ENCODE data around the gene ETFA.

The ETFA gene

DNA sequence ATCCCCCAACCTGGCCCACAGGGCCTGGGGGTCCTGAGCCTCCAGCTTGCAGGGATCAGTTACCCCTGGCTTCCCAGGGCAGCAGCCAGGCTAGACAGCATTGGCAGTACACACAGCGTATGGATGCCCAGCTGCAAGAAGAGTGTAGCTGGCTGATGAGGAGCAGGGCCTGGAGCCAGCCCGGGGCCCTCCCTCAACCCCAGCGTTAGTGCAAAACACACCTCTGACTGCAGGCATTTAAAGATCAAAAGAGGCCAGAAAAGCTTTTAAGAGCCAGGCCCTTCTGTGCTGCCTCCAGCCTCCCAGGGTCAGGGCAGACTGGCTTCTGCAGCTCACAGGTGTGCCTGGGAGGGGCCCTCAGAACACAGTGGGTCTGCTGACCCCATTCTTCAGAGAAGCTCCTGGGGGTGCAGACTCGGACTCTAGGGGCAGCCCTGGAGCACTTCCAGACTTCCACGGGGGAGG, 110.6 kb downstream of the ETFA start (continued):
- TF ChIP-seq, protein P1, sequence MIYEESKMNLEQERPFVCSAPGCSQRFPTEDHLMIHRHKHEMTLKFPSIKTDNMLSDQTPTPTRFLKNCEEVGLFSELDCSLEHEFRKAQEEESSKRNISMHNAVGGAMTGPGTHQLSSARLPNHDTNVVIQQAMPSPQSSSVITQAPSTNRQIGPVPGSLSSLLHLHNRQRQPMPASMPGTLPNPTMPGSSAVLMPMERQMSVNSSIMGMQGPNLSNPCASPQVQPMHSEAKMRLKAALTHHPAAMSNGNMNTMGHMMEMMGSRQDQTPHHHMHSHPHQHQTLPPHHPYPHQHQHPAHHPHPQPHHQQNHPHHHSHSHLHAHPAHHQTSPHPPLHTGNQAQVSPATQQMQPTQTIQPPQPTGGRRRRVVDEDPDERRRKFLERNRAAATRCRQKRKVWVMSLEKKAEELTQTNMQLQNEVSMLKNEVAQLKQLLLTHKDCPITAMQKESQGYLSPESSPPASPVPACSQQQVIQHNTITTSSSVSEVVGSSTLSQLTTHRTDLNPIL (CRISPR knock-in tag; IDR thresholded peaks at IDR 0.05; ENCODE audit: low read depth), result no peak

DNA sequence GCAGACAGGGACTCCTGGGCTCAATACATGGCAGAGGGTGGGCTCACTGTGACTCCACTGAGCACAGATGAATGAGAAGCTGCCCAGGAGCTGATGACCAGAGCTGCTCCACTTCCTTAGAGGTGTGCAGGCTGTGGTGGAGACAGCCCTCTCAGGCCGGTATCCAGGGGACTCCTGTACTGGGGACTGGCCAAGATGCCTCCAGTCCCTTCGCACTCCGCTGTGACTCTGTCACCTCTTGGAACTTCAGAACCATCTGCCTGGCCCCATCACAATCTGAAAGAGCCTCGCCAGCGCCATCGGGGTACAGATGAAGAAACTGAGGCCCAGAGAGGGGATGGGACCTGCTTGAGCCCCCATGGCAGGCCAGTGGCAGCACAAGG, 111.2 kb downstream of the ETFA start:
- no peak for TF ChIP-seq CSDC2 (CRISPR knock-in tag; IDR thresholded peaks at IDR 0.05)
- no peak for TF ChIP-seq RARB (CRISPR knock-in tag; IDR thresholded peaks at IDR 0.05)
- TF ChIP-seq, protein P2, sequence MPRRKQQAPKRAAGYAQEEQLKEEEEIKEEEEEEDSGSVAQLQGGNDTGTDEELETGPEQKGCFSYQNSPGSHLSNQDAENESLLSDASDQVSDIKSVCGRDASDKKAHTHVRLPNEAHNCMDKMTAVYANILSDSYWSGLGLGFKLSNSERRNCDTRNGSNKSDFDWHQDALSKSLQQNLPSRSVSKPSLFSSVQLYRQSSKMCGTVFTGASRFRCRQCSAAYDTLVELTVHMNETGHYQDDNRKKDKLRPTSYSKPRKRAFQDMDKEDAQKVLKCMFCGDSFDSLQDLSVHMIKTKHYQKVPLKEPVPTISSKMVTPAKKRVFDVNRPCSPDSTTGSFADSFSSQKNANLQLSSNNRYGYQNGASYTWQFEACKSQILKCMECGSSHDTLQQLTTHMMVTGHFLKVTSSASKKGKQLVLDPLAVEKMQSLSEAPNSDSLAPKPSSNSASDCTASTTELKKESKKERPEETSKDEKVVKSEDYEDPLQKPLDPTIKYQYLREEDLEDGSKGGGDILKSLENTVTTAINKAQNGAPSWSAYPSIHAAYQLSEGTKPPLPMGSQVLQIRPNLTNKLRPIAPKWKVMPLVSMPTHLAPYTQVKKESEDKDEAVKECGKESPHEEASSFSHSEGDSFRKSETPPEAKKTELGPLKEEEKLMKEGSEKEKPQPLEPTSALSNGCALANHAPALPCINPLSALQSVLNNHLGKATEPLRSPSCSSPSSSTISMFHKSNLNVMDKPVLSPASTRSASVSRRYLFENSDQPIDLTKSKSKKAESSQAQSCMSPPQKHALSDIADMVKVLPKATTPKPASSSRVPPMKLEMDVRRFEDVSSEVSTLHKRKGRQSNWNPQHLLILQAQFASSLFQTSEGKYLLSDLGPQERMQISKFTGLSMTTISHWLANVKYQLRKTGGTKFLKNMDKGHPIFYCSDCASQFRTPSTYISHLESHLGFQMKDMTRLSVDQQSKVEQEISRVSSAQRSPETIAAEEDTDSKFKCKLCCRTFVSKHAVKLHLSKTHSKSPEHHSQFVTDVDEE (CRISPR knock-in tag; IDR thresholded peaks at IDR 0.05), result no peak
- TF ChIP-seq, protein P3, sequence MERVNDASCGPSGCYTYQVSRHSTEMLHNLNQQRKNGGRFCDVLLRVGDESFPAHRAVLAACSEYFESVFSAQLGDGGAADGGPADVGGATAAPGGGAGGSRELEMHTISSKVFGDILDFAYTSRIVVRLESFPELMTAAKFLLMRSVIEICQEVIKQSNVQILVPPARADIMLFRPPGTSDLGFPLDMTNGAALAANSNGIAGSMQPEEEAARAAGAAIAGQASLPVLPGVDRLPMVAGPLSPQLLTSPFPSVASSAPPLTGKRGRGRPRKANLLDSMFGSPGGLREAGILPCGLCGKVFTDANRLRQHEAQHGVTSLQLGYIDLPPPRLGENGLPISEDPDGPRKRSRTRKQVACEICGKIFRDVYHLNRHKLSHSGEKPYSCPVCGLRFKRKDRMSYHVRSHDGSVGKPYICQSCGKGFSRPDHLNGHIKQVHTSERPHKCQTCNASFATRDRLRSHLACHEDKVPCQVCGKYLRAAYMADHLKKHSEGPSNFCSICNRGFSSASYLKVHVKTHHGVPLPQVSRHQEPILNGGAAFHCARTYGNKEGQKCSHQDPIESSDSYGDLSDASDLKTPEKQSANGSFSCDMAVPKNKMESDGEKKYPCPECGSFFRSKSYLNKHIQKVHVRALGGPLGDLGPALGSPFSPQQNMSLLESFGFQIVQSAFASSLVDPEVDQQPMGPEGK (CRISPR knock-in tag; IDR thresholded peaks at IDR 0.05; ENCODE audit: borderline replicate concordance), result no peak
- no peak for TF ChIP-seq ZNF8 (CRISPR knock-in tag; IDR thresholded peaks at IDR 0.05)
- no peak for TF ChIP-seq BACH2 (CRISPR knock-in tag; IDR thresholded peaks at IDR 0.05; ENCODE audit: borderline replicate concordance)
- TF ChIP-seq, protein P4, sequence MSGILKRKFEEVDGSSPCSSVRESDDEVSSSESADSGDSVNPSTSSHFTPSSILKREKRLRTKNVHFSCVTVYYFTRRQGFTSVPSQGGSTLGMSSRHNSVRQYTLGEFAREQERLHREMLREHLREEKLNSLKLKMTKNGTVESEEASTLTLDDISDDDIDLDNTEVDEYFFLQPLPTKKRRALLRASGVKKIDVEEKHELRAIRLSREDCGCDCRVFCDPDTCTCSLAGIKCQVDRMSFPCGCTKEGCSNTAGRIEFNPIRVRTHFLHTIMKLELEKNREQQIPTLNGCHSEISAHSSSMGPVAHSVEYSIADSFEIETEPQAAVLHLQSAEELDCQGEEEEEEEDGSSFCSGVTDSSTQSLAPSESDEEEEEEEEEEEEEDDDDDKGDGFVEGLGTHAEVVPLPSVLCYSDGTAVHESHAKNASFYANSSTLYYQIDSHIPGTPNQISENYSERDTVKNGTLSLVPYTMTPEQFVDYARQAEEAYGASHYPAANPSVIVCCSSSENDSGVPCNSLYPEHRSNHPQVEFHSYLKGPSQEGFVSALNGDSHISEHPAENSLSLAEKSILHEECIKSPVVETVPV (CRISPR knock-in tag; IDR thresholded peaks at IDR 0.05), result no peak
- TF ChIP-seq ZNF565 (CRISPR knock-in tag; conservative IDR thresholded peaks at IDR 0.05; ENCODE audit: low read depth), result no peak
- no peak for TF ChIP-seq TCF4 (CRISPR knock-in tag; IDR thresholded peaks at IDR 0.05; ENCODE audit: borderline replicate concordance)
- TF ChIP-seq ZFP3 (CRISPR knock-in tag; IDR thresholded peaks at IDR 0.05), result no peak
- TF ChIP-seq ZNF70 (CRISPR knock-in tag; IDR thresholded peaks at IDR 0.05), result no peak
- ATAC-seq, result no peak

DNA sequence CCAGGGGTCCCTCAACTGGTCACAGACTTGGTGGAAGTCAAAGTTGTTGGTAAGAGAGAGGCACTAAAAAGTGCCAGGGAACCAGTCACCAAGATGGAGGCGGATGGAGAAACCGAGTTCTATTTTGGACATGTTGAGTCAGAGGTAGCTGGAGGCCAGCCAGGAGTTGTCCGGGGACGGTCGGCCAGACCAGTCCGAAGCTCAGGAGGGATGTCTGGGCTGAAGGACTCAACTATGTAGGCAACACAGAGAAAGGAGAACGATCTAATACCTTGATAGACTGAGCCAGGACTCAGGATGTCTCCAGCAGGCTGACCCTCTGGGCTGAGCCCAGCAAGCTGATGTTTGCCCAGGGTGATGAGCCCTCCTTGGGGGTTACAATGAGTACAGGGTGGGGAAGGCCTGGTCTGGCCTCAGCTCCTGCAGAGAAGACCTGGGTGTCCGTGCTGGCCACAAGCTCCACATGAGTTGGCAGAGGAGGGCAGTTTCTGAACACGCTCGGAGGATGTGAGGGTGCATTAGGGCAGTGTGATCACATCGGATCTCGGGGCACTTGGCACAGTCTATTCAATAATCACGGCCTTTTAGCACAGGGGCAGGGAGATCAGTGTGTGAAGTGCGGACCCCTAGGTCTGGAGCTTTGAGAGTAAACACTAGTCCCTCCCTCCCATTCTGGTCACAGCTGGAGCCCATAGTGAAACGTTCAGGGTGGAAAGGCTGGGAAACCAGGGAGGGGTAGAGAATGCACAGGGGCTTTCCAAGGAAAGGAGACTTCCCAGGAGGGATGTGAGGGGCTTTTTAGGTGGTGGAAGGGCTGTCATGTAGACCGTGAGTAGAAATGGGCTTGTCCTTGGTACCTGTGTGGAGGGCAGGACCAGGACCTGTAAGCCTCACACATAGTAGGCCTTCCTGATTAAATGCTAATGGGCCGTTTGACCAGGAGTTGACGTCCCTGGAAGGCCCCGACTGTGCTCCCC, 111.9 kb downstream of the ETFA start:
- ATAC-seq, result peak; percentile 50
- TF ChIP-seq ISL1 (CRISPR knock-in tag; IDR thresholded peaks at IDR 0.05) (no peak), ARNTL (CRISPR knock-in tag; IDR thresholded peaks at IDR 0.05; ENCODE audit: borderline replicate concordance, low read depth) (no peak), TCF4 (CRISPR knock-in tag; IDR thresholded peaks at IDR 0.05; ENCODE audit: borderline replicate concordance) (no peak), RARB (CRISPR knock-in tag; IDR thresholded peaks at IDR 0.05) (no peak), ZFP3 (CRISPR knock-in tag; IDR thresholded peaks at IDR 0.05) (no peak)
- TF ChIP-seq, protein P3 (CRISPR knock-in tag; IDR thresholded peaks at IDR 0.05; ENCODE audit: borderline replicate concordance), result no peak
- TF ChIP-seq, protein P5, sequence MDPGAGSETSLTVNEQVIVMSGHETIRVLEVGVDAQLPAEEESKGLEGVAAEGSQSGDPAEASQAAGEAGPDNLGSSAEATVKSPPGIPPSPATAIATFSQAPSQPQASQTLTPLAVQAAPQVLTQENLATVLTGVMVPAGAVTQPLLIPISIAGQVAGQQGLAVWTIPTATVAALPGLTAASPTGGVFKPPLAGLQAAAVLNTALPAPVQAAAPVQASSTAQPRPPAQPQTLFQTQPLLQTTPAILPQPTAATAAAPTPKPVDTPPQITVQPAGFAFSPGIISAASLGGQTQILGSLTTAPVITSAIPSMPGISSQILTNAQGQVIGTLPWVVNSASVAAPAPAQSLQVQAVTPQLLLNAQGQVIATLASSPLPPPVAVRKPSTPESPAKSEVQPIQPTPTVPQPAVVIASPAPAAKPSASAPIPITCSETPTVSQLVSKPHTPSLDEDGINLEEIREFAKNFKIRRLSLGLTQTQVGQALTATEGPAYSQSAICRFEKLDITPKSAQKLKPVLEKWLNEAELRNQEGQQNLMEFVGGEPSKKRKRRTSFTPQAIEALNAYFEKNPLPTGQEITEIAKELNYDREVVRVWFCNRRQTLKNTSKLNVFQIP (CRISPR knock-in tag; IDR thresholded peaks at IDR 0.05; ENCODE audit: borderline replicate concordance, low read depth), result no peak
